B cell (primary cell): ENCODE data around the gene LRRC32. TPM values are rescaled to one million over a fixed set of nuclear protein-coding genes. Genes with fewer than 3 reads are reported as not detected.

Experiments used
- ATAC-seq: fragments of 200-7000 bp; cut with Tn5 transposase; one replicate; pipeline ENCODE4 v1.10.0; 2021; ENCODE audit warnings: low read depth, mild to moderate bottlenecking, moderate number of reproducible peaks, moderate library complexity
- CTCF ChIA-PET: fragments of 350-600 bp; sonication (Branson Sonifier 250); formaldehyde crosslinking; loops from one replicate; lab custom pipeline; 2021; ENCODE audit warnings: antibody characterized with exemption, inconsistent platforms; lab: Charles Lee
- POLR2A ChIA-PET: fragments of 350-600 bp; sonication (Branson Sonifier 250); formaldehyde crosslinking; loops from one replicate; lab custom pipeline; 2021; ENCODE audit warnings: antibody characterized with exemption; lab: Charles Lee
- DNase-seq: peaks from one replicate; pipeline ENCODE4 v3.0.0; 2013
- H2AFZ ChIP-seq: 2 replicates; pipeline ENCODE4 v1.6.1; 2012; ENCODE audit warnings: mild to moderate bottlenecking, low read depth, low read length; ENCODE audit not compliant: insufficient read depth, poor library complexity, severe bottlenecking
- H3K27ac ChIP-seq, 2 donors: 1 replicate in 1 of 2; 2 replicates in 1 of 2; pipeline ENCODE4 v1.5.1; 2012 to 2013; ENCODE audit warnings: low read length in 2 of 2, mild to moderate bottlenecking in 2 of 2, moderate library complexity in 1 of 2
- H3K27me3 ChIP-seq, 4 experiments: fragments of 200-600 bp in 1 of 4; sonication (generic) in 1 of 4; replicated peaks in 1 of 4; 1 replicate in 2 of 4; 2 replicates in 2 of 4; pipeline versions ENCODE4 v1.6.1 to v1.7.0; 2013 to 2016; ENCODE audit warnings: low read length in 3 of 4, mild to moderate bottlenecking in 2 of 4, mixed read lengths in 1 of 4, moderate library complexity in 1 of 4; ENCODE audit not compliant: insufficient read depth in 4 of 4, control insufficient read depth in 3 of 4; ENCODE audit errors: control extremely low read depth in 1 of 4
- H3K36me3 ChIP-seq, 2 experiments: replicated peaks in 1 of 2; 1 replicate in 1 of 2; 2 replicates in 1 of 2; pipeline versions ENCODE4 v1.6.1 to v1.7.1; 2013; ENCODE audit warnings: low read length in 1 of 2; ENCODE audit not compliant: insufficient read depth in 2 of 2, control insufficient read depth in 1 of 2; ENCODE audit errors: control extremely low read depth in 1 of 2, extremely low read depth in 1 of 2
- H3K4me1 ChIP-seq, 2 donors: fragments of 200-600 bp in 1 of 2; sonication (generic) in 1 of 2; 1 replicate in 1 of 2; 2 replicates in 1 of 2; pipeline versions ENCODE4 v1.5.1 to v1.6.1; 2013 to 2017; ENCODE audit warnings: low read length in 2 of 2; ENCODE audit not compliant: control insufficient read depth in 2 of 2, insufficient read depth in 2 of 2
- H3K4me2 ChIP-seq: replicated peaks from 2 replicates; pipeline ENCODE3; 2012; ENCODE audit warnings: mild to moderate bottlenecking, low read depth, low read length; ENCODE audit not compliant: poor library complexity, severe bottlenecking
- H3K4me3 ChIP-seq, 5 experiments: fragments of 200-600 bp in 1 of 5; sonication (generic) in 1 of 5; 1 replicate in 3 of 5; 2 replicates in 2 of 5; pipeline versions ENCODE4 v1.5.1 to v1.7.0; 2011 to 2016; ENCODE audit warnings: low read length in 4 of 5, mild to moderate bottlenecking in 4 of 5, low read depth in 2 of 5, control low read depth in 1 of 5, moderate library complexity in 1 of 5; ENCODE audit not compliant: insufficient read depth in 1 of 5; ENCODE audit errors: control extremely low read depth in 1 of 5, extremely low read depth in 1 of 5
- H3K79me2 ChIP-seq: fragments of 200-600 bp; sonication (generic); one replicate; pipeline ENCODE4 v1.6.0; 2016; ENCODE audit warnings: low read length; ENCODE audit not compliant: control insufficient read depth, insufficient read depth
- H3K9ac ChIP-seq: fragments of 200-600 bp; sonication (generic); 2 replicates; pipeline ENCODE4 v1.6.1; 2017; ENCODE audit warnings: mild to moderate bottlenecking, low read length, moderate library complexity
- H3K9me3 ChIP-seq, 3 donors: one replicate each; pipeline versions ENCODE4 v1.6.1 to v1.7.1; 2013; ENCODE audit warnings: low read length in 2 of 3; ENCODE audit not compliant: control insufficient read depth in 2 of 3, insufficient read depth in 1 of 3; ENCODE audit errors: control extremely low read depth in 1 of 3
- H4K20me1 ChIP-seq: 2 replicates; pipeline ENCODE4 v1.6.0; 2012; ENCODE audit warnings: mild to moderate bottlenecking, low read length; ENCODE audit not compliant: insufficient read depth, control insufficient read depth, poor library complexity, severe bottlenecking
- H3K27ac Mint-ChIP-seq: one replicate; pipeline ENCODE4 v1.8.0; 2021; ENCODE audit warnings: mixed read lengths
- H3K27me3 Mint-ChIP-seq: one replicate; pipeline ENCODE4 v1.8.0; 2021; ENCODE audit warnings: mixed read lengths
- H3K4me1 Mint-ChIP-seq: one replicate; pipeline ENCODE4 v1.8.0; 2021; ENCODE audit warnings: mixed read lengths
- H3K4me3 Mint-ChIP-seq: one replicate; pipeline ENCODE4 v1.8.0; 2021; ENCODE audit warnings: mixed read lengths
- H3K9me3 Mint-ChIP-seq: one replicate; pipeline ENCODE4 v1.8.0; 2022; ENCODE audit warnings: mixed read lengths; ENCODE audit not compliant: insufficient read depth
- CTCF ChIP-seq: fragments of 200-600 bp; IDR thresholded peaks from one replicate; pipeline ENCODE4 v1.8.0; 2022; ENCODE audit warnings: antibody characterized with exemption, mild to moderate bottlenecking
- EZH2 ChIP-seq: IDR thresholded peaks from 2 replicates; pipeline ENCODE4 v1.6.1; 2012; ENCODE audit warnings: borderline replicate concordance, low read depth, mild to moderate bottlenecking, moderate library complexity, low read length; ENCODE audit not compliant: insufficient read depth, poor library complexity, severe bottlenecking
- WGBS: methylation state at CpG from one replicate; pipeline ENCODE4 v1.1.5; 2013; ENCODE audit warnings: missing lambda C conversion rate; ENCODE audit not compliant: insufficient coverage; 5-methylcytosine and 5-hydroxymethylcytosine counted together
- intact Hi-C: fragments of 100-400 bp; cut with micrococcal nuclease; formaldehyde crosslinking; loops from one replicate; pipeline ENCODE4 v1.10.0; 2022
- polyA plus RNA-seq: library from polyadenylated mRNA; depleted of rRNA; stranded (reverse); fragments of >200 nt; gene quantifications from 2 replicates; pipeline ENCODE4 v1.2.3, GENCODE V29; 2012
- total RNA-seq, 2 donors: library from RNA; stranded (reverse); fragments of 120-200 nt in 1 of 2; gene quantifications; 1 replicate in 1 of 2; 2 replicates in 1 of 2; pipeline versions ENCODE4 v1.2.3 to v1.2.4, GENCODE V29; 2013 to 2022

LRRC32 gene
- total and polyA plus RNA-seq, 2 donors (not counting 1 experiment from before 2014, with no cell fraction given), result 0.60 to 1.4 TPM

GRCh38 chr11:76657187-76658170 lies 13.1 kb downstream of the LRRC32 start:
- Mint-ChIP-seq H3K27ac (no peak overlapping the region), H3K4me1 (peaks cover 21% of the 10 kb centered on the region), H3K9me3 (no peaks in the 10 kb centered on the region), H3K27me3 (peaks cover 26% of the 10 kb centered on the region), H3K4me3 (peak overlapping the region; percentile 43)
- Histone ChIP-seq H3K4me3 (no peak overlapping the region), H3K36me3 (no peaks in the 10 kb centered on the region), H3K4me1 (peaks cover 21% of the 10 kb centered on the region in 2 donors), H3K9me3 (no peaks in the 10 kb centered on the region), H3K27me3 (peaks cover 0 to 25% (median 4%) of the 10 kb centered on the region in 4 experiments), H4K20me1 (no peaks in the 10 kb centered on the region), H3K4me2 (peak overlapping the region; percentile 53), H3K27ac (no peak overlapping the region), H3K9ac (no peak overlapping the region), H2AFZ (no peak overlapping the region), H3K79me2 (no peaks in the 10 kb centered on the region)
- POLR2A ChIA-PET, result no interaction called here
- TF ChIP-seq EZH2 (no peak), CTCF (no peak)
- intact Hi-C loops, result loop anchor here (1.0 kb wide), 1 partner anchor 14 kb away; no protein-coding TSS in a partner anchor
- ATAC-seq, result peak; percentile 24
- 64% methylated on average over 11 of the region's 14 CpGs for WGBS
- CTCF ChIA-PET, result interaction anchor here (0.8 to 2.6 kb wide), 6 partner anchors 13 to 59 kb away, joined by 3 to 10 read pairs (median 3); no protein-coding TSS in a partner anchor
- no peak for DNase-seq
